Hepatocyte (in vitro differentiated cells): ENCODE results near the gene GMIP. TPM values are rescaled to one million over a fixed set of nuclear protein-coding genes. Genes with fewer than 3 reads are reported as not detected.

Experiments used
- DNase-seq: peaks from one replicate; pipeline ENCODE4 v3.0.0-alpha.2; 2016; ENCODE audit warnings: low spot score
- H2AFZ ChIP-seq: fragments of 200-600 bp; sonication (generic); 2 replicates; pipeline ENCODE4 v1.6.0; 2016; ENCODE audit warnings: antibody characterized with exemption, mild to moderate bottlenecking
- H3K27ac ChIP-seq: fragments of 200-600 bp; sonication (generic); 2 replicates; pipeline ENCODE4 v1.5.1; 2016; ENCODE audit warnings: mild to moderate bottlenecking
- H3K27me3 ChIP-seq: fragments of 200-600 bp; sonication (generic); 2 replicates; pipeline ENCODE4 v1.6.1; 2016
- H3K36me3 ChIP-seq: fragments of 200-600 bp; sonication (generic); replicated peaks from 2 replicates; pipeline ENCODE4 v1.5.1; 2016; ENCODE audit warnings: low read depth; ENCODE audit not compliant: insufficient read depth
- H3K4me1 ChIP-seq: fragments of 200-600 bp; sonication (generic); 2 replicates; pipeline ENCODE4 v1.5.1; 2016; ENCODE audit warnings: mild to moderate bottlenecking, moderate library complexity; ENCODE audit not compliant: insufficient read depth
- H3K4me2 ChIP-seq: fragments of 200-600 bp; sonication (generic); 2 replicates; pipeline ENCODE4 v1.6.0; 2016
- H3K4me3 ChIP-seq: fragments of 200-600 bp; sonication (generic); 2 replicates; pipeline ENCODE4 v1.5.1; 2016; ENCODE audit warnings: mild to moderate bottlenecking
- H3K79me2 ChIP-seq: fragments of 200-600 bp; sonication (generic); 2 replicates; pipeline ENCODE4 v1.6.0; 2017; ENCODE audit warnings: mild to moderate bottlenecking
- H3K9me2 ChIP-seq: fragments of 200-600 bp; sonication (generic); replicated peaks from 2 replicates; pipeline ENCODE4 v1.6.0; 2017; ENCODE audit warnings: mild to moderate bottlenecking; ENCODE audit not compliant: insufficient read depth
- H3K9me3 ChIP-seq: fragments of 200-600 bp; sonication (generic); 2 replicates; pipeline ENCODE4 v1.5.1; 2016; ENCODE audit warnings: low read depth, mild to moderate bottlenecking
- H4K20me1 ChIP-seq: fragments of 200-600 bp; sonication (generic); 2 replicates; pipeline ENCODE4 v1.6.0; 2016; ENCODE audit warnings: mild to moderate bottlenecking; ENCODE audit not compliant: insufficient read depth, poor library complexity, severe bottlenecking
- CTCF ChIP-seq: fragments of 200-600 bp; sonication (generic); IDR thresholded peaks from 2 replicates; pipeline ENCODE4 v1.5.1; 2016; ENCODE audit warnings: antibody characterized with exemption, mild to moderate bottlenecking; ENCODE audit not compliant: poor library complexity
- EZH2 ChIP-seq: fragments of 200-600 bp; sonication (generic); IDR thresholded peaks from 2 replicates; pipeline ENCODE4 v1.6.1; 2016; ENCODE audit warnings: antibody characterized with exemption, mild to moderate bottlenecking, borderline replicate concordance
- EZH2phosphoT487 ChIP-seq: fragments of 200-600 bp; sonication (generic); IDR thresholded peaks from one replicate; pipeline ENCODE4 v1.6.1; 2018; ENCODE audit warnings: antibody characterized with exemption, mild to moderate bottlenecking, low read depth, moderate library complexity; ENCODE audit not compliant: unreplicated experiment, severe bottlenecking
- whole genome bisulfite sequencing: methylation state at CpG from one replicate; pipeline ENCODE4 v1.1.6; 2016; ENCODE audit warnings: low lambda C conversion rate; ENCODE audit errors: missing lambda C conversion rate; 5-methylcytosine and 5-hydroxymethylcytosine counted together
- polyA plus RNA-seq: library from polyadenylated mRNA; unstranded; fragments of >200 nt; fragmentation: Nextera tagmentation; extraction: Ambion mirVana; gene quantifications from 2 replicates; pipeline ENCODE4 v1.2.1, GENCODE V29; 2016
- total RNA-seq: library from RNA; depleted of rRNA; stranded (reverse); fragments of >200 nt; gene quantifications from 2 replicates; pipeline ENCODE4 v1.2.3, GENCODE V29; 2014

The GMIP gene
- total and polyA plus RNA-seq, 2 experiments from 2014 or later, result 5.6 to 13.0 TPM

GRCh38 chr19:19642506-19643157 lies 825 bp downstream of the GMIP start:
- no peaks in the 10 kb centered on the region for H3K36me3 ChIP-seq
- H3K27me3 ChIP-seq, result no peaks in the 10 kb centered on the region
- H3K4me2 ChIP-seq, result peak overlapping the region; percentile 100
- no peak for DNase-seq
- peak overlapping the region; percentile 96 for H3K27ac ChIP-seq
- peaks cover 4% of the 10 kb centered on the region for H3K4me1 ChIP-seq
- TF ChIP-seq EZH2phosphoT487 (no peak), EZH2 (no peak), CTCF (no peak)
- WGBS, result 15% methylated on average over 14 of the region's 16 CpGs
- no peaks in the 10 kb centered on the region for H4K20me1 ChIP-seq
- no peaks in the 10 kb centered on the region for H3K9me3 ChIP-seq
- peak overlapping the region; percentile 99 for H2AFZ ChIP-seq
- H3K79me2 ChIP-seq, result no peaks in the 10 kb centered on the region
- H3K9me2 ChIP-seq, result no peaks in the 10 kb centered on the region
- H3K4me3 ChIP-seq, result peak overlapping the region; percentile 100

- no peak overlapping the region for H3K4me2 ChIP-seq
- DNase-seq, result no peak
Observed at GRCh38 chr19:19637523-19638251, 5.8 kb downstream of the GMIP start.

GRCh38 chr19:19637186-19637522 lies 6.3 kb downstream of the GMIP start:
- H2AFZ ChIP-seq, result no peak overlapping the region
- no peak for DNase-seq
- H3K9me2 ChIP-seq, result no peaks in the 10 kb centered on the region
- H3K79me2 ChIP-seq, result no peaks in the 10 kb centered on the region
- H3K27ac ChIP-seq, result no peak overlapping the region
- no peak for TF ChIP-seq EZH2phosphoT487
- no peak for TF ChIP-seq EZH2
- H3K4me2 ChIP-seq, result no peak overlapping the region
- no peaks in the 10 kb centered on the region for H3K4me1 ChIP-seq
- no peak overlapping the region for H3K4me3 ChIP-seq
- H3K27me3 ChIP-seq, result no peaks in the 10 kb centered on the region
- H4K20me1 ChIP-seq, result no peaks in the 10 kb centered on the region
- no peaks in the 10 kb centered on the region for H3K36me3 ChIP-seq
- WGBS, result 93% methylated on average over 11 of the region's 27 CpGs
- H3K9me3 ChIP-seq, result no peaks in the 10 kb centered on the region

More at GRCh38 chr19:19637523-19638251, 5.8 kb downstream of the GMIP start:
- H2AFZ ChIP-seq, result no peak overlapping the region
- H3K4me3 ChIP-seq, result no peak overlapping the region
- H3K27me3 ChIP-seq, result no peaks in the 10 kb centered on the region
- H3K79me2 ChIP-seq, result no peaks in the 10 kb centered on the region
- no peaks in the 10 kb centered on the region for H3K9me2 ChIP-seq
- no peak overlapping the region for H3K27ac ChIP-seq
- no peak for TF ChIP-seq EZH2phosphoT487
- TF ChIP-seq CTCF, result no peak
- no peak for TF ChIP-seq EZH2
- no peaks in the 10 kb centered on the region for H3K36me3 ChIP-seq
- H3K4me1 ChIP-seq, result no peaks in the 10 kb centered on the region
- 86% methylated on average over 18 of the region's 53 CpGs for WGBS
- no peaks in the 10 kb centered on the region for H4K20me1 ChIP-seq
- no peaks in the 10 kb centered on the region for H3K9me3 ChIP-seq

GRCh38 chr19:19636573-19637185 lies 6.8 kb downstream of the GMIP start:
- Histone ChIP-seq H3K4me3 (no peak overlapping the region), H3K27ac (no peak overlapping the region), H3K27me3 (no peaks in the 10 kb centered on the region), H3K79me2 (no peaks in the 10 kb centered on the region), H4K20me1 (no peaks in the 10 kb centered on the region), H3K9me3 (no peaks in the 10 kb centered on the region), H3K4me1 (no peaks in the 10 kb centered on the region), H3K9me2 (no peaks in the 10 kb centered on the region), H2AFZ (no peak overlapping the region), H3K36me3 (no peaks in the 10 kb centered on the region), H3K4me2 (no peak overlapping the region)
- DNase-seq, result no peak
- WGBS, result 97% methylated on average over 9 of the region's 9 CpGs
- TF ChIP-seq EZH2phosphoT487 (no peak), CTCF (no peak), EZH2 (no peak)
